OCI-LY3 (cell line): ENCODE measurements around the gene NUBPL.

Experiments used
- H2AFZ ChIP-seq: fragments of 200-600, 300-600 bp; shearing (Covaris generic); 2 replicates; pipeline ENCODE4 v1.6.0; 2014; ENCODE audit warnings: antibody characterized with exemption, low read depth, low read length
- H3K27ac ChIP-seq: fragments of 200-600, 300-600 bp; sonication (generic); 2 replicates; pipeline ENCODE4 v1.5.1; 2014; ENCODE audit warnings: mild to moderate bottlenecking, low read length, moderate library complexity, mixed read lengths
- H3K27me3 ChIP-seq: fragments of 200-600, 300-600 bp; sonication (generic); 2 replicates; pipeline ENCODE4 v1.6.1; 2014; ENCODE audit warnings: low read depth, low read length, mixed read lengths
- H3K36me3 ChIP-seq: fragments of 200-600, 300-600 bp; sonication (generic); replicated peaks from 2 replicates; pipeline ENCODE3; 2014; ENCODE audit warnings: low read depth, low read length, mixed read lengths
- H3K4me1 ChIP-seq: fragments of 300-600, 200-600 bp; sonication (generic); 2 replicates; pipeline ENCODE4 v1.6.1; 2014; ENCODE audit warnings: low read length, mixed read lengths
- H3K4me2 ChIP-seq: fragments of 200-600, 300-600 bp; sonication (generic); 2 replicates; pipeline ENCODE4 v1.6.1; 2014; ENCODE audit warnings: low read length, mixed read lengths
- H3K4me3 ChIP-seq: fragments of 300-600, 200-600 bp; sonication (generic); 2 replicates; pipeline ENCODE4 v1.5.1; 2014; ENCODE audit warnings: antibody characterized with exemption, mild to moderate bottlenecking, low read length, moderate library complexity
- H3K79me2 ChIP-seq: fragments of 300-600, 200-600 bp; shearing (Covaris generic); 2 replicates; pipeline ENCODE4 v1.6.1; 2014; ENCODE audit warnings: mild to moderate bottlenecking, low read length, mixed read lengths
- H3K9ac ChIP-seq: fragments of 300-600, 200-600 bp; shearing (Covaris generic); 2 replicates; pipeline ENCODE4 v1.6.0; 2014; ENCODE audit warnings: mild to moderate bottlenecking, low read length, moderate library complexity
- H3K9me3 ChIP-seq: fragments of 200-600, 300-600 bp; shearing (Covaris generic); 2 replicates; pipeline ENCODE4 v1.6.1; 2014; ENCODE audit warnings: low read length, mixed read lengths; ENCODE audit not compliant: insufficient read depth
- H4K20me1 ChIP-seq: fragments of 200-600, 300-600 bp; sonication (generic); 2 replicates; pipeline ENCODE4 v1.6.1; 2016; ENCODE audit warnings: low read length, mixed read lengths; ENCODE audit not compliant: insufficient read depth
- CTCF ChIP-seq: fragments of 200-600, 300-600 bp; sonication (generic); IDR thresholded peaks from 2 replicates; pipeline ENCODE4 v1.5.1; 2014; ENCODE audit warnings: antibody characterized with exemption, low read length, low read depth
- EZH2phosphoT487 ChIP-seq: fragments of 200-600 bp; shearing (Covaris generic); IDR thresholded peaks from 2 replicates; pipeline ENCODE4 v1.6.1; 2018; ENCODE audit warnings: antibody characterized with exemption, mixed run types, low read depth

NUBPL gene

GRCh38 chr14:31837031-31837430 is 275.8 kb downstream of the NUBPL start:
- Histone ChIP-seq H3K27me3 (no peaks in the 10 kb centered on the region), H3K9ac (no peak overlapping the region), H3K79me2 (no peaks in the 10 kb centered on the region), H2AFZ (no peak overlapping the region), H3K4me1 (no peaks in the 10 kb centered on the region), H4K20me1 (no peaks in the 10 kb centered on the region), H3K36me3 (no peaks in the 10 kb centered on the region), H3K9me3 (no peaks in the 10 kb centered on the region), H3K4me2 (no peak overlapping the region), H3K27ac (no peak overlapping the region), H3K4me3 (no peak overlapping the region)
- TF ChIP-seq CTCF (no peak), EZH2phosphoT487 (no peak)

GRCh38 chr14:31842899-31843298 is 281.7 kb downstream of the NUBPL start:
- Histone ChIP-seq H2AFZ (no peak overlapping the region), H3K27ac (no peak overlapping the region), H3K79me2 (no peaks in the 10 kb centered on the region), H4K20me1 (no peaks in the 10 kb centered on the region), H3K4me1 (peaks cover 11% of the 10 kb centered on the region), H3K9me3 (no peaks in the 10 kb centered on the region), H3K36me3 (no peaks in the 10 kb centered on the region), H3K4me2 (peak overlapping the region; percentile 5; the same call in 1 of the 2 replicates), H3K27me3 (no peaks in the 10 kb centered on the region), H3K9ac (no peak overlapping the region), H3K4me3 (no peak overlapping the region)
- TF ChIP-seq CTCF, result no peak
- TF ChIP-seq EZH2phosphoT487, result no peak

- Histone ChIP-seq H4K20me1 (no peaks in the 10 kb centered on the region), H3K4me2 (peak overlapping the region; percentile 5; the same call in 1 of the 2 replicates), H3K27me3 (no peaks in the 10 kb centered on the region), H3K9ac (no peak overlapping the region), H2AFZ (no peak overlapping the region), H3K79me2 (no peaks in the 10 kb centered on the region), H3K4me3 (no peak overlapping the region), H3K27ac (0 out of 2 replicates have a peak overlapping the region, but pooled peaks have one; percentile 0), H3K9me3 (no peaks in the 10 kb centered on the region), H3K36me3 (no peaks in the 10 kb centered on the region), H3K4me1 (peaks cover 11% of the 10 kb centered on the region)
- TF ChIP-seq CTCF, result no peak
Measured at GRCh38 chr14:31843361-31844091, 282.3 kb downstream of the NUBPL start.

- no peaks in the 10 kb centered on the region for H3K79me2 ChIP-seq
- H3K4me2 ChIP-seq, result no peak overlapping the region
- TF ChIP-seq CTCF (no peak), EZH2phosphoT487 (no peak)
- H3K36me3 ChIP-seq, result peaks cover 5% of the 10 kb centered on the region
- H3K9me3 ChIP-seq, result no peaks in the 10 kb centered on the region
- no peak overlapping the region for H3K9ac ChIP-seq
- no peaks in the 10 kb centered on the region for H3K4me1 ChIP-seq
- no peak overlapping the region for H3K27ac ChIP-seq
- H3K4me3 ChIP-seq, result no peak overlapping the region
- no peak overlapping the region for H2AFZ ChIP-seq
- H4K20me1 ChIP-seq, result no peaks in the 10 kb centered on the region
- no peaks in the 10 kb centered on the region for H3K27me3 ChIP-seq
Measured at GRCh38 chr14:31854508-31855075, 293.4 kb downstream of the NUBPL start.
